Germinal center (tissue), 1 donor: ENCODE data around the gene ATG2A.

Source experiments
- DNase-seq: peaks from one replicate; pipeline ENCODE4 v3.0.0; 2012; ENCODE audit warnings: mixed read lengths, low spot score

Gene ATG2A

GRCh38 chr11:64870176-64870892, 46.7 kb downstream of the ATG2A start:
- no peak for DNase-seq

GRCh38 chr11:64869571-64870175, 47.3 kb downstream of the ATG2A start:
- peak; percentile 25 for DNase-seq

- DNase-seq = peak; percentile 38
Measured at GRCh38 chr11:64868904-64869570, 48.0 kb downstream of the ATG2A start.

GRCh38 chr11:64867748-64868462, 49.1 kb downstream of the ATG2A start:
- DNase-seq = no peak

- no peak for DNase-seq
Measured at GRCh38 chr11:64866173-64866491, 50.9 kb downstream of the ATG2A start.

- DNase-seq = no peak
Measured at GRCh38 chr11:64865286-64866172, 51.5 kb downstream of the ATG2A start.

GRCh38 chr11:64864473-64865285, 52.3 kb downstream of the ATG2A start:
- DNase-seq = no peak

GRCh38 chr11:64864135-64864472, 52.9 kb downstream of the ATG2A start:
- no peak for DNase-seq

GRCh38 chr11:64863391-64864060, 53.5 kb downstream of the ATG2A start:
- DNase-seq = no peak

- no peak for DNase-seq
Measured at GRCh38 chr11:64862987-64863390, 54.0 kb downstream of the ATG2A start.

- DNase-seq = no peak
Measured at GRCh38 chr11:64861227-64861975, 55.6 kb downstream of the ATG2A start.

- peak; percentile 78 for DNase-seq
Measured at GRCh38 chr11:64859542-64860414, 57.2 kb downstream of the ATG2A start.

GRCh38 chr11:64858467-64859263, 58.3 kb downstream of the ATG2A start:
- no peak for DNase-seq

GRCh38 chr11:64857485-64857884, 59.5 kb downstream of the ATG2A start:
- no peak for DNase-seq

GRCh38 chr11:64856382-64857227, 60.4 kb downstream of the ATG2A start:
- no peak for DNase-seq

- DNase-seq = no peak
Measured at GRCh38 chr11:64855596-64856304, 61.3 kb downstream of the ATG2A start.
